ENCODE measurements around the gene MRPS11.
"Not testable (repeated sequence)": the region's sequence is repeated elsewhere in the genome, so short reads cannot be mapped to it uniquely, and the experiment has no call there.

Gene MRPS11

DNA sequence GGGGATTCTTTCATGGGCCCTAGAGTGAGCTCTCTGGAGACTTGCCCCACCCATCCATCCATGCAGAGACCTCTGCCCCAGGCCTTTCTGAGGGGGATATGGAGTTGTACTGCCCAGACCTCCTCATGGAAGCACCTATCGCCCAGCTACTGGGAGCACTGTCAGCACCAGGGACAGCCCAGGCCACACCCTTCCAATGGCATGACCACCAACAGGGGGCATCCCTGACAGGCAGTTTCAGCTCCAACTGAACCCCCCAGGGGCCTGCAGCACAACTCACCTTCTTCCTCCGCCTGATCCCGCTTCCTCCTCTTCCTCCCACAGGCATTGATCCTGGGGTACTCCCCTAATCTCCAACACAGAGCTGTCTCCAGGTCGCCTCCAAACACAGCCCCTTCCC lies 21.8 kb downstream of the MRPS11 start:
- DNase-seq (ENCODE audit: low read depth in 3 of 3), result no peak

DNA sequence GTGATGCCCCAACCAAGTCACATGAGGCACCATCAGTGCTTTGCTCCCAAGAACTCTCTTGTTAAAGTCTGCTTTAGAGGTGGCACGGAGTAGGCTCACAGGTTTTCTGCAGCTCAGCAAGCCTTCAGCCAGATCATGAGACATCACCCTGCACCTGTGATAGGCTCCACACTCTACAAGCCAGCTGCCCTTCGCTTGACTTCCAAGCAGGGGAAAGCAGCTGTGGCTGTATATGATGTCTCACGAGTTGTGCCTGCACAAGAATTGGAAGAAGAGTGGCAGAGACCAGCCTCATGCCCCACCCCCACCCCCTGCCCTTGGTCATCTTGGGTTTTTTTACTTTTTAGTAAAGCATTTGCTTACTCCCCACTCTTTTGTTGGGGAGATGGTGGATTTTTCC lies 22.5 kb downstream of the MRPS11 start:
- DNase-seq (ENCODE audit: low read depth in 3 of 3), result no peak

DNA sequence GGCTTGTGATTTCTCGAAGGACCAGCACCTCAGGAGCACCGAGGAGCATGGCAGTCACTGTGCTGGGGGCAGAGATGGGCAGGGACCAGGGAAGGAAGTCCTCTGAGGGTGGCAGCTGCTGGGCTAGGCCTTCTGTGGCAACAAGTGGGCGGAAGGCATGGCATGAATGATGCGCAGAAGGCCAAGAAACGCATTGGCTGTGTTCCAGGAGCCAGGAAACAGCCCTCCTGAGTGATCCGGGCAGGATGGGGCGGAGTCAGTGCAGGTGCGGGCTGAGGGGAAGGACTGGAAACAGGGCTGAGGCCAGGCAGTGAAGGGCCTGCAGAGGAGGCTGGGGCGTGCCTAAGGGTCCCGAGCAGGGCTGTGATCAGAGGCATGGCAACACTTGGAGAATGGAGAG lies 23.6 kb downstream of the MRPS11 start:
- DNase-seq (ENCODE audit: low read depth in 3 of 3), result no peak

- no peak for DNase-seq (ENCODE audit: low read depth in 3 of 3)
Observed at GRCh38 chr15:88493844-88494243, 26.3 kb downstream of the MRPS11 start.

DNA sequence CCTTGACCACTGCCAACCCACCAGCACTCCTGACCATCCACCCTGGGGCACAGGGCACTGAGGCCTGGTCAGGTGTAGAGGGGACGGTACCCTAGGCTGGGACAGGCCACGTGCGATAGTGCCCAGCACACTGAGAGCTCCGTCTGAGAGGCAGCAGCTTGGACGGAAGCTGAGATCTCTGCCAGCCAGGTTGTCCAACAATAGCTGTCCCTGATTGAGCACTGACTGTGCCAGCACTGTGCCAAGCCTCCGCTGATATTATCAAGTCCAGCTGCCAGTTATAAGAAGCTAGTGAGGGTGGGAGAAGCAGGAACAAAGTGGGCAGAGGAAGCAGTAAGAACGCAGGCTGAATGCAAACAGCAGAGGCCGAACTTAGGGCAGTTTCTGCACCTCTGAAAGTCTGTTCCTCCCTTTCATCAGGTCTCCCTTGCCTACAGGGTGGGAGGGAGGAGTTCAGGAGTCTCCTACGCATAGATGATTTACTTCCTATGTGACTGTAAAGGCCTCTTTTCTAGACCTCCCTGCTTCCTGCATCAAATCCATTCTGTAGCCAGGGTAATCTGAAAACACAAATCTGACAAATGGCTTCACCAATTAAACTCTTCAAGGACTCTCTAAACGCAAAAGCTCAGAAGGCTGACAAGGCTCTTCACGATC lies 29.7 kb downstream of the MRPS11 start:
- DNase-seq (ENCODE audit: low read depth in 3 of 3), result no peak

DNA sequence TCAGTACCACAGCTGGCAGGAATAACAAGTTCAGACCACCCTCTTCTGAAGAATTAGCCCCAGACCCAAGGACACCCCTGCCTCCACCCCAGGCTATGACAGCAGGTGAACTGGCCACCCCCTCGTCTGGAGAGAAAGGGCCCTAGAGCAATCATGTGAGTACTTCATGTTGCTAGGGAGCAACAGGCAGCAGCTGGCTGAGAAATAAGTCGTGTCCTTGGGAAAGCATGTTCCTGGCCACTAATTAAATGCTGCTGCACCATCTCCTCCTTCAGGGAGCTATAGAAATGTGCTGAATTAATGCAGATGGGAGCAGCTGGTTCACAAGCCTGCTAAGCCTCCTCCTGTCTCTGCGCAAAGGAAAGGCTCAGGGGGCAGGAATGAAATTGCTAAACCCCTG lies 31.5 kb downstream of the MRPS11 start:
- DNase-seq (ENCODE audit: low read depth in 3 of 3), result no peak

DNA sequence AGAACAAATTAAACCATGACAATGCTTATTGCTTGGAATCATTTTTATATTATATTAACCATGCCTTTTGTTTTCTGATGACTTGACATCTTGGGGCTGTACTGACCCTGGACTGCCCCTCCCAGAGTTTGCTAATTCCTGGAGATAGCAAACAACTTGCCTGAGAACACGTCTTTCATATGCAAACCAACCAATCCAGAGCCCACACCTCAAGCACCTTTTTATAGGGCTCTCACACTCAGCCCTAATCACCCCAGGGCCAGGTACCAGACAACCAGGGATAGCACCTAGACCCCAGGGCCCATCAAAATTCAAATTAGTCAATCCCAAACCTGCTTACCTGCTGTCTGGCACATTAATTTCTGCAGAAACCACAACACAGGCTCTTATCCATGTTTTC lies 36.9 kb downstream of the MRPS11 start:
- no peak for DNase-seq (ENCODE audit: low read depth in 3 of 3)

- no peak for DNase-seq (ENCODE audit: low read depth in 3 of 3)
Observed at GRCh38 chr15:88505721-88506120, 38.2 kb downstream of the MRPS11 start.

GRCh38 chr15:88506628-88507027 lies 39.1 kb downstream of the MRPS11 start:
- DNase-seq (ENCODE audit: low read depth in 3 of 3), result no peak

DNA sequence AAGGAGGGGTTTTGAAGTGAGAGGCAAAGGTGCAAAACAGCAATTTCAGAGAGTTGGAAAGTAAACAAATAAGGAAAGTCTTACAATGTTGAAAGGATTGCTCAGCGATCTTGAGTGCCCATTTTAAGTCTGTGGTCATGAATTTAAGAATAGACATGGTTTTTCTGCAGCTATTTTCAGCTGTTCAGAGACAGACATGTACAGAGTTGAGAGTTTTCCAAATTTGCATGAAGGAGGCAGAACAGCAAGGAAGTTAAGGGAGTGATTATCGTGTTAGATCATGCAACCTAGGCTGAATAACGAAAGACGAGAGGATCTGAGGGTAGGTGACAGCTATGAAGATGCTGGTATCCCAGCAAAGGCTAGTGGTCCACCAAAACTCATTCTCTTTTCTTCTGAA lies 41.8 kb downstream of the MRPS11 start:
- DNase-seq (ENCODE audit: low read depth in 3 of 3), result no peak

DNA sequence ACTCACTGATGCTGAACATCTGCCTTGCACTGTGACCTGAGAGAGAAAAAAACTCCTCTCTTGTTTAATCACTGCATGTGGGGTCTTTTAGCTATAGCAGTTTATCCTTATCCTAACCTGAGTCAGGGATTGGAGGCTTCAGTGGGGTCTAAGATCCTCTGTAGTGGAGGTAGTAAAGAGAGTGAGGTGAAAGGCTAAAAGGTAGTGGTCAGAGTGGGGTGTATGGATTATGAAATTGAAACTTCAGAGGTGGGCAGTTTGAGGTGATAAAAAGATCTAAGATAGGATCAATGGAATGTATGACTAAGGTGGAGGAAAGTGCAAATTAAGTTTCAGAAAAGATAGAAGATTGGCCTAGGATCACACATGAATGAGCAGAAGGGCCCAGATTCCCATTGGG lies 42.5 kb downstream of the MRPS11 start:
- DNase-seq (ENCODE audit: low read depth in 3 of 3), result no peak

DNA sequence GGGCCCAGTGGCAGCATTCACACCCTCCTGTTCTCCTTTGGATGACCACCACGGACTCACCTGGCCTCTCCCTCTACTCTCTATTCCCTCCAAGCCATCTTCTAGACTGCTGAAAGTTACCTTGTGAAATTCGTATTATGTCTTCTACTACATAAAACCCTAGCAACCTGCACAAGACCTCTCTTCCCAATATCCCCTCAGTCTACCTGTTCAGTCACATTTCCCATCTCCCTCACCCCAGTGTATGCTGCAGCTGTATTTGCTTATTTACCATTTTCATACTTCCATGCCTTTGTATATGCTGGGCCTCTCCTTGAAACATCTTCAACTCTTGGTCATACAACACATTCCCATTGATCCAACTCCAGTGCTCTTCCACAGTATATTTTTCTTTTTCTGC lies 43.7 kb downstream of the MRPS11 start:
- DNase-seq (ENCODE audit: low read depth in 3 of 3), result no peak

DNA sequence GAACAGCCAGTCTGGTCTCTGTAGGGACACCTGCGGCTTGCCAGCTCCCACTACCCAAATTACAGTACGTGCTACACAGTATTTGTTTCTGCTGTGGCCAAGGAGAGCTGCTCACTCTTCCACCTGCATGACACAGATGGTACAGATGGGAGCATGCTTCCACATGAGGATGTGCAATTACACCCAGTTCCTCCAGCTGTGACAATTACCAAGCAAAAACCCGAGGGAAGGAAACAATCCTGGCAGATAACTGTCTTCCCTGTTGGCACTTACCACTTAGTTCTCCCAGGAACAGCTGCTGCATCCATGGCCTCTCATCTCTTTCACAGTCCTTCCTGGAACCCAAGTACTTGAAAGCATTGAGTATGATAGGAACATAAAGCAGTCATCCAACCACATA lies 44.6 kb downstream of the MRPS11 start:
- no peak for DNase-seq (ENCODE audit: low read depth in 3 of 3)

DNA sequence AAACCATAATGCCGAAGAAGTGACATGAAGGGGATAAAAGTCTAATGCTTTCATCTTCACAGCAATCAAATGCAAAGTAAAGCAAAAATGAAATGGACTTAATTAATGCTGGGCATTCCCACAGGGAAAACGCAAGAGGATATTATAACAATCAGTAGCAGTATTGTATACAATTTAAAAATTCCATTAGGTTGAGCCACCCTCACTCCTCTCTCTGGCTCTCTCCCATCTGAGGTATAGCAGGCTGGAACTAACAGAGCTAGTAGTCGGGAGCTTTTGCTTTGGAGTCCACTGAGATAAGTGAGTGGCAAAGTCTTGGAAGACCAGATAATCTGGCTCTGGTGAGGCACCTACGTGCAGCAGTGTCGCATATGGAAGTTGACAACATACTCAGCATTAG lies 45.1 kb downstream of the MRPS11 start:
- DNase-seq (ENCODE audit: low read depth in 3 of 3), result no peak

DNA sequence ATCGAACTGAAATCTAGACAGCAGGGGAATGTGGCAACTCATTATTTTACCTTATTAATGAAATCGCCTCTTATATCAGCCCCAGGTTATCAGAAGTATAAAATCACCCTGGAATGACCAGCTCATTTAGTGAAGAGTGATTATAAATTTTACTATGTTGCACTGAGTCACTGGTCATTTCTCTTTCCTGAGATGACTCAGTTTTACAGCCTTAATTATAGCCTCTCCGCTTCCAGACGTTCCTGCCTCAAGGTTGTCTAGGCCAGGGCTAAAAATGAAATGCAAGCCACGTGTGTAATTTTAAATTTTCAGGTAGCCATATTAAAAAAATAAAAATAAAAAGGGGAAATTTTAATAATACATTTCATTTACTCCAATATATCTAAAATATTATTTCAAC lies 45.7 kb downstream of the MRPS11 start:
- DNase-seq (ENCODE audit: low read depth in 3 of 3), result no peak

DNA sequence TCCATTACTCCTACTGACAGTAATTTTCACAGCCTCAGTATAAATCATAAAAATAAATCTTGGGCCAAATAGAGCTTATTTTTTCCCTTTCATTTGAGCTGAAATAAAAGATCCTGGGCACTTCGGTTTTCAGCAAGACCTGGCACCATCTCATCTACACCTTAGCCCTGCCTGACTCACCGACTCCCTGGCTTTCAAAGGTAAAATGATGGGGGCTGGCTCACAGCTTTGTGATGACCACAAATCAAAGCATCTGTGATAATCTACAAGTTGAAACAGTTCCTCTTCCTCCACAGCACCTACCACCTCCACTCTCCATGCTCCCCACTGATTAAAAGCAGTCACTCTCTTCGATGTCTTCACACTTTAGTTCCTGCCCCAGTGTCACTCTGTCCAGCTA lies 51.4 kb downstream of the MRPS11 start:
- DNase-seq (ENCODE audit: low read depth in 3 of 3), result no peak

- not testable (repeated sequence) for DNase-seq (ENCODE audit: low read depth in 3 of 3)
Observed at GRCh38 chr15:88524094-88524493, 56.6 kb downstream of the MRPS11 start.

DNA sequence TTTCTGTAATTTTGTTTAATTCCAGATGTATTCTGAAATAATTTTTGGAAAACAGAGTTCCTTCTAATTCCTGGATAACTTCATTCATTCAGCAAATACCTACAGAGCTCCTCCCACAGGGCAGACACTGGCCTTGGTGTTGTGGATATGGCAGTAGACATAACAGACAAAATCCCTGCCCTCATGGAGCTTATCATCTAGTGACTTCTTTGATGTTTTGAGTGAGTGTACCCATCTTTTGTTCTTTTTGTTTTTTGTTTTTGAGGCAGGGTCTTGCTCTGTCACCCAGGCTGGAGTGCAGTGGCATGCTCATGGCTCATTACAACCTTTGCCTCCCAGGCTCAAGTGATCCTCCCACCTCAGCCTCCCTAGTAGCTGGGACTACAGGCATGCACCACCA lies 57.9 kb downstream of the MRPS11 start:
- no peak for DNase-seq (ENCODE audit: low read depth in 3 of 3)

DNA sequence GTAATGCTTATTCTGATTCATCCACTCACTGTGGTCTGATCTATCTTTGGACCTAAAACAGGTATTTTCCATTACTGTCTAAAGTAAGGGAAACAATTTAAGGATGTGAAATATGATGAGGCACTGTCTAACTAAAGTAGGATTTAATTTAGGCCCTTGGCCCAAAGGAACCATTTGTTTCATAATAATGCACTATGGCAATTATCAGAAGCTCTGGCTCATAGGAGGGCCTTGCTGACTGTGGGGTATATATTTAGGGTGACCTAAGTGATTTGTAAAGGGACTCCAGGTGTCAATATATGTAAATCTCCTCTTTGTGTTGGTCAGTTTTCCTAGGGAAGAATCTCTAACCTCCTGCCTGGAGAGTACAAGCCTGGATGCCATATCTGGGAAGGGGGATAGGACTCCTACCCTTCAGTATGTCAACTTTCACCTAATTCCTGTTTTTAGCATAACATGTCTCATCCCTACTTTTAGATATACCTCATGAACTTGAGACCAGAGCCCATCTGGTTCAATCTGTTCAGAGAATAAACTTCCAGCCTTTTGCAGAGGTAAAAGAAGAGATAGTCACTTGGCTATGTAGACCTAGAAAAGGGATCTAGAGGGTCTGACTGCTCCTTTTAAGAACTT lies 58.9 kb downstream of the MRPS11 start:
- no peak for DNase-seq (ENCODE audit: low read depth in 3 of 3)

GRCh38 chr15:88529021-88529630 lies 61.6 kb downstream of the MRPS11 start:
- no peak for DNase-seq (ENCODE audit: low read depth in 3 of 3)

Measured in stimulated activated CD4-positive, alpha-beta T cell treated with anti-CD3 and anti-CD28 coated beads, TNF-alpha, amount 100 ng/mL, for 24 hours (primary cell).